ENCODE measurements around the gene PCDHGB3.

The PCDHGB3 gene

GRCh38 chr5:141359790-141360426 is 10.1 kb upstream of the PCDHGB3 start, which contains the start of gene PCDHGB2:
PCDHGB2 (plus strand) TSS chr5:141359994; CDS start chr5:141360136, 142 bp downstream.
- TF ChIP-seq, protein P1, sequence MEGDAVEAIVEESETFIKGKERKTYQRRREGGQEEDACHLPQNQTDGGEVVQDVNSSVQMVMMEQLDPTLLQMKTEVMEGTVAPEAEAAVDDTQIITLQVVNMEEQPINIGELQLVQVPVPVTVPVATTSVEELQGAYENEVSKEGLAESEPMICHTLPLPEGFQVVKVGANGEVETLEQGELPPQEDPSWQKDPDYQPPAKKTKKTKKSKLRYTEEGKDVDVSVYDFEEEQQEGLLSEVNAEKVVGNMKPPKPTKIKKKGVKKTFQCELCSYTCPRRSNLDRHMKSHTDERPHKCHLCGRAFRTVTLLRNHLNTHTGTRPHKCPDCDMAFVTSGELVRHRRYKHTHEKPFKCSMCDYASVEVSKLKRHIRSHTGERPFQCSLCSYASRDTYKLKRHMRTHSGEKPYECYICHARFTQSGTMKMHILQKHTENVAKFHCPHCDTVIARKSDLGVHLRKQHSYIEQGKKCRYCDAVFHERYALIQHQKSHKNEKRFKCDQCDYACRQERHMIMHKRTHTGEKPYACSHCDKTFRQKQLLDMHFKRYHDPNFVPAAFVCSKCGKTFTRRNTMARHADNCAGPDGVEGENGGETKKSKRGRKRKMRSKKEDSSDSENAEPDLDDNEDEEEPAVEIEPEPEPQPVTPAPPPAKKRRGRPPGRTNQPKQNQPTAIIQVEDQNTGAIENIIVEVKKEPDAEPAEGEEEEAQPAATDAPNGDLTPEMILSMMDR (IDR thresholded peaks at IDR 0.05; ENCODE audit: insufficient read depth, low read length, missing control alignments) = peak; percentile 15
- CTCF ChIA-PET = interaction anchor here (0.8 to 3.9 kb wide), 7 partner anchors 10 to 206 kb away, joined by 3 to 32 read pairs (median 9); partner anchors contain the start of genes PCDHGA3, PCDHGB1 and PCDHGB3
- POLR2A ChIA-PET = no interaction called here
- no peak for DNase-seq (ENCODE audit: low read depth, low spot score)
- peak within 1 kb of the TSS; percentile 53 for H3K4me3 ChIP-seq (ENCODE audit: low read depth, low read length)

DNA sequence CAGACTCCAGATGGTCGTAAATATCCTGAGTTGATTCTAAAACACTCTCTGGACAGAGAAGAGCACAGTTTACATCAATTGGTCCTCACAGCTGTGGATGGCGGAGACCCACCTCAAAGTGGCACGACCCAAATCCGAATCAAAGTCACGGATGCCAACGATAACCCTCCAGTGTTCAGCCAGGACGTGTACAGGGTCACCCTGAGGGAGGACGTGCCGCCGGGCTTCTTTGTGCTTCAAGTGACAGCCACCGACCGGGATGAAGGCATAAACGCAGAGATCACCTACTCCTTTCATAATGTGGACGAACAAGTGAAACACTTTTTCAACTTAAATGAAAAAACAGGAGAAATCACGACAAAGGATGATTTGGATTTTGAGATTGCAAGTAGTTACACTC is 9.4 kb upstream of the PCDHGB3 start:
- TF ChIP-seq, protein P1 (IDR thresholded peaks at IDR 0.05; ENCODE audit: insufficient read depth, low read length, missing control alignments) = no peak
- DNase-seq (ENCODE audit: low read depth, low spot score) = no peak
- H3K4me3 ChIP-seq (ENCODE audit: low read depth, low read length) = peak overlapping the region; percentile 53; the same call in 1 of the 2 replicates
- ChIA-PET POLR2A (no interaction called here), CTCF (interaction anchor here (0.8 to 3.9 kb wide), 6 partner anchors 10 to 205 kb away, joined by 3 to 32 read pairs (median 10); partner anchors contain the start of genes PCDHGA3, PCDHGB1 and PCDHGB3)

DNA sequence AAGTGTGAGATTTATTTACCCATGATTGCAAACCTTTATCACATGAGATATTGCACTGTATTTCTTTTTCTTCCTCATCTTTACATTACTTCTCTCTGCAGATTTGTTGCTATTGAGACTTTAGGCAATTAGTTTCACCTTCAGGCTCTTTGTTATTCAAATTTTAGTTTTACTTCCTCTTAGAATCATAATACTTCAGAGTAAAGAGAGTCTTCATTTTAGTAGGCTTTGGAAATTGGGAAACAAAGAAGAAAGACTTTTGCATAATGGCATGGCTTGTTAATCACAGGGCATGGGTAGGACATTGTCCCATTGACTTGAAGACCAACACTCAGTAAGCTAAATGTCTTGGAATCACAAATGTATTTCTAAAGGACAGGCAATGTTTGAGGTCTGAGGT is 7.3 kb upstream of the PCDHGB3 start:
- TF ChIP-seq, protein P1 (IDR thresholded peaks at IDR 0.05; ENCODE audit: insufficient read depth, low read length, missing control alignments) = no peak
- no peak overlapping the region for H3K4me3 ChIP-seq (ENCODE audit: low read depth, low read length)
- ChIA-PET POLR2A (no interaction called here), CTCF (interaction anchor here (1.1 to 3.5 kb wide), 5 partner anchors 9 to 204 kb away, joined by 3 to 27 read pairs (median 4); partner anchors contain the start of gene PCDHGB1)
- DNase-seq (ENCODE audit: low read depth, low spot score) = no peak

DNA sequence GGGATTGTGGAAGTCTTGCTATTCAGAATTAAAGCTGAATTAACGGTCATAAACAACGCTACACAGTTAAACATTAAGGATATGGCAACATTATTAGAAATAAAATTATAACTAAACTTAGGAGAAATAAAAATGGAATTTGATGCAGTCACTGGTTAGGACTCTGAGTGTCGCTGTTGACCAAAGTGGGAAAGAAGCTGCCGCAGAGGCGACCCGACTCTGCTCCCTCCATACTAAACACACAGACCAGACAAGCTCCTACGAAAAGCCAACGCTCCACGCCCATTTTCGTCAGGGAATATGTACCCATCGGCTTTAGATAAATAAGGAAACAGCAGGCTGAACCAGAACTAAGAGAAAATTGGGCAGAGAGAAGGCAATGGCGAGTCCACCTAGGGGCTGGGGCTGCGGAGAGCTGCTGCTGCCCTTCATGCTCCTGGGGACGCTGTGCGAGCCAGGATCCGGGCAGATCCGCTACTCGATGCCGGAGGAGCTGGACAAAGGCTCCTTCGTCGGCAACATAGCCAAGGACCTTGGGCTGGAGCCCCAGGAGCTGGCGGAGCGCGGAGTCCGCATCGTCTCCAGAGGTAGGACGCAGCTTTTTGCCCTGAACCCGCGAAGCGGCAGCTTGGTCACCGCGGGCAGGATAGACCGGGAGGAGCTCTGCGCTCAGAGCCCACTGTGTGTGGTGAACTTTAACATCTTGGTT is 5.9 kb upstream of the PCDHGB3 start, which contains the start of gene PCDHGA5:
Gene PCDHGA5, plus strand, starts transcription at position 211 of the 709 bp plus-strand sequence. Its CDS starts 169 bp downstream, at position 380.
- DNase-seq (ENCODE audit: low read depth, low spot score) = no peak
- ChIA-PET CTCF (interaction anchor here (0.6 to 3.5 kb wide), 20 partner anchors 9 to 228 kb away, joined by 3 to 27 read pairs (median 4); partner anchors contain the start of genes PCDHGA1, PCDHGA10, PCDHGA12 and PCDHGA3), POLR2A (interaction anchor here (0.6 kb wide), 1 partner anchor 157 kb away, joined by 3 read pairs; no protein-coding TSS in a partner anchor)
- TF ChIP-seq, protein P1 (IDR thresholded peaks at IDR 0.05; ENCODE audit: insufficient read depth, low read length, missing control alignments) = no peak
- peak within 1 kb of the TSS; percentile 44 for H3K4me3 ChIP-seq (ENCODE audit: low read depth, low read length)

GRCh38 chr5:141366016-141366896 is 3.8 kb upstream of the PCDHGB3 start:
- ChIA-PET POLR2A (no interaction called here), CTCF (interaction anchor here (2.0 to 2.3 kb wide), 2 partner anchors 197 to 201 kb away, joined by 7 to 8 read pairs; no protein-coding TSS in a partner anchor)
- no peak overlapping the region for H3K4me3 ChIP-seq (ENCODE audit: low read depth, low read length)
- no peak for DNase-seq (ENCODE audit: low read depth, low spot score)
- TF ChIP-seq, protein P1 (IDR thresholded peaks at IDR 0.05; ENCODE audit: insufficient read depth, low read length, missing control alignments) = no peak
